Endothelial cell of umbilical vein (primary cell): ENCODE results near the gene KLF3.

ENCODE experiments used
- EZH2 ChIP-seq: IDR thresholded peaks from 2 replicates; pipeline ENCODE4 v1.6.1; 2012; ENCODE audit warnings: borderline replicate concordance, low read depth, mild to moderate bottlenecking, moderate library complexity, low read length, inconsistent platforms; ENCODE audit not compliant: severe bottlenecking
- FOS ChIP-seq: IDR thresholded peaks from 2 replicates; pipeline ENCODE4 v1.6.1; 2011; ENCODE audit warnings: mild to moderate bottlenecking, low read length, moderate library complexity, borderline replicate concordance; ENCODE audit not compliant: insufficient read depth
- GATA2 ChIP-seq: IDR thresholded peaks from 2 replicates; pipeline ENCODE4 v1.7.0; 2011; ENCODE audit warnings: low read depth, mild to moderate bottlenecking, moderate library complexity, mixed read lengths, low read length; ENCODE audit not compliant: insufficient read length, insufficient read depth
- JUN ChIP-seq: IDR thresholded peaks from 2 replicates; pipeline ENCODE4 v1.6.1; 2011; ENCODE audit warnings: borderline replicate concordance, low read depth; ENCODE audit not compliant: insufficient read length, insufficient read depth
- MYC ChIP-seq: IDR thresholded peaks from one replicate; pipeline ENCODE4 v1.6.1; 2011; ENCODE audit warnings: mild to moderate bottlenecking, low read depth, low read length
- POLR2A ChIP-seq: IDR thresholded peaks from 2 replicates; pipeline ENCODE4 v1.6.1; 2012; ENCODE audit warnings: low read depth, mild to moderate bottlenecking, control low read depth, low read length
- POLR2AphosphoS5 ChIP-seq: IDR thresholded peaks from 2 replicates; pipeline ENCODE4 v1.6.1; 2012; ENCODE audit warnings: low read depth, mild to moderate bottlenecking, control low read depth, low read length, moderate library complexity; ENCODE audit not compliant: insufficient read depth
- TF ChIP-seq, protein P1 (sequence below), 2 donors: IDR thresholded peaks; 1 replicate in 1 of 2; 2 replicates in 1 of 2; pipeline ENCODE4 v1.5.1; 2011; ENCODE audit warnings: low read length in 2 of 2, mild to moderate bottlenecking in 2 of 2, moderate library complexity in 2 of 2, control low read depth in 1 of 2, inconsistent platforms in 1 of 2, low read depth in 1 of 2; ENCODE audit not compliant: insufficient read depth in 1 of 2; ENCODE audit errors: extremely low read depth in 1 of 2
- TF ChIP-seq, protein P2 (sequence below): IDR thresholded peaks from 2 replicates; pipeline ENCODE4 v1.6.1; 2011; ENCODE audit not compliant: insufficient read depth, insufficient read length

DNA sequence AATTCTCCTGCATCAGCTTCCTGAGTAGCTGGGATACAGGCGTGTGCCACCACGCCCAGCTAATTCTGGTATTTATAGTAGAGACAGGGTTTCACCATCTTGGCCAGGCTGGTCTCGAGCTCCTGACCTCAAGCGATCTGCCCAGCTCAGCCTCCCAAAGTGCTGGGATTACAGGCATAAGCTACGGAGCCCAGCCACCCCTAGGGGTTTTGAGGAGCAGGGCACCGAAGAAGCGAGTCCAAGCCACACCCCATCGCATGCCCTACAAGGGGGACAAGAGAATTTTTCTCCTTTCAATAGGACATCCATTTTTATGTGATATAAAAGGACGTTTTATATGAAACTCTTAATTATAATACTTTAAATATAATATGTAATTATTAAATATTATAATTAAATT lies 13.9 kb upstream of the KLF3 start:
- TF ChIP-seq, protein P1, sequence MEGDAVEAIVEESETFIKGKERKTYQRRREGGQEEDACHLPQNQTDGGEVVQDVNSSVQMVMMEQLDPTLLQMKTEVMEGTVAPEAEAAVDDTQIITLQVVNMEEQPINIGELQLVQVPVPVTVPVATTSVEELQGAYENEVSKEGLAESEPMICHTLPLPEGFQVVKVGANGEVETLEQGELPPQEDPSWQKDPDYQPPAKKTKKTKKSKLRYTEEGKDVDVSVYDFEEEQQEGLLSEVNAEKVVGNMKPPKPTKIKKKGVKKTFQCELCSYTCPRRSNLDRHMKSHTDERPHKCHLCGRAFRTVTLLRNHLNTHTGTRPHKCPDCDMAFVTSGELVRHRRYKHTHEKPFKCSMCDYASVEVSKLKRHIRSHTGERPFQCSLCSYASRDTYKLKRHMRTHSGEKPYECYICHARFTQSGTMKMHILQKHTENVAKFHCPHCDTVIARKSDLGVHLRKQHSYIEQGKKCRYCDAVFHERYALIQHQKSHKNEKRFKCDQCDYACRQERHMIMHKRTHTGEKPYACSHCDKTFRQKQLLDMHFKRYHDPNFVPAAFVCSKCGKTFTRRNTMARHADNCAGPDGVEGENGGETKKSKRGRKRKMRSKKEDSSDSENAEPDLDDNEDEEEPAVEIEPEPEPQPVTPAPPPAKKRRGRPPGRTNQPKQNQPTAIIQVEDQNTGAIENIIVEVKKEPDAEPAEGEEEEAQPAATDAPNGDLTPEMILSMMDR (IDR thresholded peaks at IDR 0.05; ENCODE audit: extremely low read depth in 1 of 2, insufficient read depth in 1 of 2, low read depth in 1 of 2, low read length in 2 of 2): no peak
- TF ChIP-seq FOS: no peak
- TF ChIP-seq, protein P2, sequence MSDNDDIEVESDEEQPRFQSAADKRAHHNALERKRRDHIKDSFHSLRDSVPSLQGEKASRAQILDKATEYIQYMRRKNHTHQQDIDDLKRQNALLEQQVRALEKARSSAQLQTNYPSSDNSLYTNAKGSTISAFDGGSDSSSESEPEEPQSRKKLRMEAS: no peak
- TF ChIP-seq JUN: no peak
- no peak for TF ChIP-seq POLR2A
- no peak for TF ChIP-seq EZH2
- TF ChIP-seq POLR2AphosphoS5: no peak
- no peak for TF ChIP-seq MYC
- no peak for TF ChIP-seq GATA2
